ENCODE measurements around the gene RASA3. TPM values are rescaled to one million over a fixed set of nuclear protein-coding genes. Genes with fewer than 3 reads are reported as not detected.

RASA3 gene
- total RNA-seq, 2 donors from 2014 or later, result 28.8 to 30.1 TPM

GRCh38 chr13:113935001-113935844 lies 197.2 kb downstream of the RASA3 start:
- intact Hi-C loops (cut with DNase I), result loop anchor here in 1 of 2 donors (5.0 kb wide), 1 partner anchor 118 kb away; no protein-coding TSS in a partner anchor
- DNase-seq (ENCODE audit: low spot score), result peak; percentile 84

DNA sequence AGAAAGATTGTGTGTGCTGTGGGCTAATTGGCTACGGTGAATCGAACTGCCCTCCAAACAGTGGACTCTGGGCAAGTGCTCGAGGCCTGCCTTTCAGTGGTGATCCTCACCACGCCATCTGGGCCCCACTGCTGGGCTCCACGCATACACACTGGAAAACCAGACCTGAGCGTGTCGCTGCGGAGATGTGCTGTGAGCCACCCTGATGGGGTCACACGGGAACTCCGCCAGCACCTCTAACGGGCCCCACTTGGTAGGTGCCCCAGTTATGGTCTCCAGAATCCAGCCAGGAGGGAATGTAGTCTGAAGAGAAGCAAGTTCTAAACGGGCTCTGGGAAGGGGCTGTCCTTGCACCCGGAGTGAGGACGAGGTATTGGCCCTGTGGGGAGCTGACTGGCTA lies 197.8 kb downstream of the RASA3 start:
- intact Hi-C loops (cut with DNase I), result no loop called here

DNA sequence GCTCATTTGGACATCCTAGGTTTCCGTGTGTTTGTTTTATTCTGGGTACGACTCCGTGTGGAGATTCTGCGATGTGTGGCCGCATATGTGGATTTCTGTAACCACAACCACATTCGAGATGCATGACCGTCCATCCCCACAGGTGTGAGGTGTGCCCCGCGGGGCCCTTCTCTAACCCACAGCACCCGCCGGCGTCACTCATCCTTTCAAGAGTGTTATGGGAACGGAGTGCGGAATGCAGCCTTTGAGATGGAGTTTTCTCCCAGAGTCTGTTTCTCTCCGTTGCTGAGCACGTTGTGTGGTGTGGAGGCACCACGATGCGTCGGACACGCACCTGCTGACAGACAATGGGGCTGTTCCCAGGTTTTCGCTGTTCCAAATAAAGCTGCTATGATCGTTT lies 198.5 kb downstream of the RASA3 start:
- peak; percentile 31 for DNase-seq (ENCODE audit: low spot score)
- intact Hi-C loops (cut with DNase I), result no loop called here

More for the DNA sequence above, 197.8 kb downstream of the RASA3 start:
- peak; percentile 62 for DNase-seq (ENCODE audit: low spot score)

DNA sequence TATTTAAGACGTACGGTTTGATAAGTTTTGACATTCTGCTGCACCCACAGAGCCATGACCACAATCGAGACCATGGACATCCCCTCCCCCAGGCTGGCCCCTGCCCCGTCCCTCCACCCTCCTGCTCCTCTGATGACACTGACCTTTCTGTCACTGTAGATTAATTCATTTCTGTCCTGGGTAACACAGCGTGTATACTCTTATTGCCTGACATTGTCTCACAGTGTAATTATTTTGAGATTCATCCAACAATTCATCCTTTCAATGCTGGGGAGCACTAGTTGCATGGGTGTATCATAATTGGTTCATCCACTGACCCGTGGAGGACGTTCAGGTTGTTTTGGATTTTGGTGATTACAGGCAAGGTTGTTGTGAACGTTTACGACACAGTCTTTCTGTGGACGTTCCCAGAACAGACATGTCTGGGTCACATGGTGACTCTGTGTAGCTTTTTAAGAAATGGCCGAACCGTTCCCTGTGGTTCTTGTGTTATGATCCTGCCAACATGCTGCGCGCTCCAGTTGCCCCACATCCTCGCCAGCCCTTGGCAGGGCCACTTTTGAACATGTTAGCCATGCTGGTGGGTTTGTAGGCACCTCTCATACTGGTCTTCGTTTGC lies 200.5 kb downstream of the RASA3 start:
- intact Hi-C loops (cut with DNase I), result no loop called here

DNA sequence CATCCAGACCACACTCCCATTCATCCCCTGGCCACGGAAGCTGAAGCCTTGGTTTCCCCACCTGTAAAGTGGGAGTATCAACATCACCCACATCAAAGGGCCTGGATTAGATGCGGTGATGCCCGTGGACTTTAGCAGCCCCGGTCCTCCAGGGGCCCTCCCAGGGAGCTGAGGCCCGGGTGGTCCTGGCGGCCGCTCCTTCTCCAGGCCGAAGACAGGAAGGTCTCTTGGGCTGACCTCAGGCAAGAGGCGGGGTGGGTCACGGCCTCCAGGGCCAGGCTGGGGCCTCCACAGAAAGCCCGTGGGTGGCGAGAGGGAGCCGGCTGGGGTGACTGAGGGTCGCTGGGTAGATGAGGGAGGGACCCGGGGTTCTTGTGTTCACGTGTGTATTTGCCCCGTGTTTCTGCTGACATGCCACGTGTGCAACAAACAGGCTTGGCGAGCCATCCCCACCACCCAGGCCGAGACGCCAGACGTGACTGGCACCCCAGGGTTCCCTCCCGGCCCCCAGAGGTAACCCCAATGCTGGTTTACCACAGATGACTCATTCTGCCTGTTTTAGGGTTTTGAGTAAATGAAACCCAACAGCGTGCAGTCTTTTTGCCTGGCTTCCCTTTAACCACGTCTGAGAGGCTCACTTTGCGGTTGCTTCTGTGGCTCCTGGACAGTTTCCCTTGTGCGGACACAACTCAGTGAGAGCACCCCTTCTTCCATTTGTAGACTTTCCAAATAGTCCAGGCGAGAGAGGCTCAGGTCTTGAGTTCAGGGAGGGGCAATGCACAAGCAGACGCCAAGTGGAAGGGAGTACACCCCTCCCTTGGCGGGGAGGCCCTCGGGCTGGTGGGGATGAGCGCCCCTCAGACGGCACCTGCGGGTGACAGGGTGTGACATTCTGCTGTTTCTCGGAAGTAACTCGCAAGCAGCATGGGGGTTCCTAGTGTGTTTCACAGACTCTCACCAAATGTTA lies 201.5 kb downstream of the RASA3 start:
- peak; percentile 79 for DNase-seq (ENCODE audit: low spot score)
- intact Hi-C loops (cut with DNase I), result no loop called here

More for the DNA sequence above, 200.5 kb downstream of the RASA3 start:
- DNase-seq (ENCODE audit: low spot score), result peak; percentile 29

GRCh38 chr13:113929628-113930615 lies 202.5 kb downstream of the RASA3 start:
- intact Hi-C loops (cut with DNase I), result no loop called here
- peak; percentile 82 for DNase-seq (ENCODE audit: low spot score)

DNA sequence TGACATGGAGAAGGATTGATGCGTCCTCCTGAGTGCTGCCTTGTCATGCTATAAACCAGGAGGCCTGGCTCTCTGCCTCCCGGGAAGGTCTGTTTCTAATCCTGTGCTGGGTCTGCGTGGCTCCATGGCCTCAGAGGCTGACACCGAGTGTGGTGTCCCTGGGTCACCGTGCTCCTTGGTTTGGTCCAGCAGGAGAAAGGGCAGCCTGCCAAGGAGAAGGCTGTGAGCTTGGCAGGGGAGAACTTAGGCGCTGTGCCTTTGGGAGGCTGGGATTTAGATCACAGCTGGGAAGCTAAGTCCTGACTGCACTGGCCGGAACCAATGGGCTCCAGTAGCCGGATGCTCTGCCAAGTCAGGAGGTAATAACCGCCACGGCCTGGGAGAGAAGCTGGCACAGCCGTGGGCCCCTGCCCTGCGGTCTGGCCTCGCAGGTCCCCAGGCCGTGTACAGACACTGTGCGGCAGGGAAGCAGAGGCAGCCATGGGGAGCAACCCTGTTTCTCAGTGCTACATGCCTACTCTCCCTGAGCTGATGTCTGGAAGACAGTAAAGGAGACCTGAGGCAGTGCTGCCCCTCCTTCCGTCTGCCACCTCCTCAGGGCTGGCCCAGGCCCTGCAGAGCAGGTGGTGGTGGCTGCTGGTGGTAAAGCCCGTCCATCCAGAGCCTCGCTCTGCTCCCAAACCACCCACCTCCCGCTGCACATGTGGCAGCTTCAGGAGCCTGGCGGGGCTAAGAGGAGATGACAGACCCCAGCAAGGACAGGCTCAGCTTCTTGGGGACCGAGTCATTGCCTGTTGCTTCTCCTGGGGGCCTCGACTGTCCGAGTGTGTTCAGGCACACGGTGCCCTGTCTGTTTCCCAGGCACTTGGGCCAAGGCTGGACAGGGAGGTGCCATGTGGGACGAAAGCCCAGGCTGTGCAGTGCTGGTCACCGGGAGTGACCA lies 203.5 kb downstream of the RASA3 start:
- DNase-seq (ENCODE audit: low spot score), result peak; percentile 92
- intact Hi-C loops (cut with DNase I), result no loop called here

Other genes with a start within 250 kb of the RASA3 start
- 1 to 10 TPM; 1.2 to 1.9 TPM for gene C13orf46, start 158.5 kb downstream of the RASA3 start, total RNA-seq
- not detected for gene CFAP97D2, start 46.6 kb upstream of the RASA3 start, total RNA-seq
- gene CDC16, start 102.3 kb upstream of the RASA3 start, total RNA-seq, result 10 to 100 TPM; 46.8 TPM
- gene UPF3A, start 149.0 kb upstream of the RASA3 start, total RNA-seq, result 10 to 100 TPM; 35.2 to 36.7 TPM
- gene CHAMP1, start 181.9 kb upstream of the RASA3 start, total RNA-seq, result 10 to 100 TPM; 16.3 to 16.4 TPM

Measured in posterior vena cava (tissue), 2 donors.